ENCODE measurements around the gene ANKRD36C.
"Not testable (repeated sequence)": the region's sequence is repeated elsewhere in the genome, so short reads cannot be mapped to it uniquely, and the experiment has no call there.

Gene ANKRD36C

DNA sequence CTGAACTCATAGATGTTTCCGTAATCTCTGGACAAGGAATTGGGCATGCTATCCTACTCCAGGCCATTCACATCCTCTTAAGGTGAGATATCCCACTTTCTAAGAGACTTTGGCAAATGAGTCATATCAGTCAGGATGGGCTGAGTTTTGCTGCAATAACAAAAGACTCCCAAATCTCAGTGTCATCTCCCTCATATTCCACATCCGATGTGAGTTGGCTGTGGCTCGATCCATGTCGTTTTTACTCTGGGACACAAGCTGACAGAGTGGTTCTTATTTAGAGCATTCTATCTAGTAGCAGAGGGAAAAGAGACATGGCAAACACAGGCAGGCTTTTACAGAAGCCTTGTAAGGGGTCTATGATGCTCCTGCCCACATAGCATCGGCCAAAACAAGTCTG is 14.6 kb upstream of the ANKRD36C start:
- DNase-seq (ENCODE audit: low read depth): not testable (repeated sequence)

DNA sequence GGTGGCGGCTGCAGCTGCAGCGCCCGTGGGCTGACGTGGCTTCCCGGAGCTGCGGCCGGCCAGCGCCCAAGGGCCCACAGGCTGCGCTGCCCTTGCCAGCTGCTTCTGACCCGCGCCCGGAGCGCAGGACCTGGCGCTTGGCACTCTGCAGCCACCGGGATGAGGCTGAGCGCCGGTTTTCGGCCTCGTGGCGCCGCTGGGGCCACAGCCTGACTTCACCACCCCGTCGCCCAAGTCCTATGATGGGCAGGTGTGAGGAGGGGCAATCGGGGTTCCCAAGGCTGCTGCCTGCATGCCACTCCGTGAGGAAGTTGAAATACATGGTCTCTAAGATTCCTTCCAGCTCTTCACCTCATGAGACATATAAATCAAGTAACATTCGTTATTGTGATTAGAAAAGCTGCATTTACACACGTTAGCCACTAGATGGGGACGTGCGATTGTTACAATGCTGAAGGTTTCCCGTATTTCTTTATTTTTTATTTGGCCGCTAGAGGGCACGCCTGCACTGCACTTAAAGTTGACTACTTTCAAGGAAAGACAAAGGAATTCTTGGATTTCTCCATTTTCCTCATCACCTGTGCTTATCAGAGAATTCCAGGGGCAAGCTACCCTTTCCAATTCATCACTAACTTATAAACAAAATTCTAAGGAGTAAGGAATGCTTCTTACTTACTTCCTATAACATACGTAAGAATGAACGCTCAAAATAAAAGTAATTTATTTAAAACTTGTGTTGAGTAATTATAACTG is 1.1 kb upstream of the ANKRD36C start:
- not testable (repeated sequence) for DNase-seq (ENCODE audit: low read depth)

- DNase-seq (ENCODE audit: low read depth): not testable (repeated sequence)
Observed at GRCh38 chr2:95992102-95992501, 478 bp upstream of the ANKRD36C start.

- DNase-seq (ENCODE audit: low read depth): not testable (repeated sequence)
Observed at GRCh38 chr2:95990884-95991283, 740 bp downstream of the ANKRD36C start.

DNA sequence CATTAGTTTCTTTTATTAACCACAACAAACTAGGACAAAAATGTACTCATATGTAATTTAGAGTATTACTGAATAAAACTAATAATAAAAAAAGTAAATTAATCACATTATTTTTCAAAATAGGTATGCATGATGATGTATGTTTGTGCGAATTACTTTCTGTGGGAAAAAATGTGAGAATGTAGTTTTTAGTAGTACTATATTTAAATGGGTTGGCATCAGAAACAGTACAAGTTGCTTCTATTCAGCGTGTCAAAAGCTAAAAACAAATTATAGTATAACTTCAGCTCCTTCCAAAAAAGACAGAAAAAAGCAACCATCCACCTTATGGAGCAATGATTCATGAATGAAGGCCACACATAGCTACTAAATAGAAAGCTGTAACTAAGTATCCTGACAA is 40.0 kb downstream of the ANKRD36C start:
- not testable (repeated sequence) for DNase-seq (ENCODE audit: low read depth)

GRCh38 chr2:95948039-95948438 is 43.6 kb downstream of the ANKRD36C start:
- DNase-seq (ENCODE audit: low read depth): not testable (repeated sequence)

DNA sequence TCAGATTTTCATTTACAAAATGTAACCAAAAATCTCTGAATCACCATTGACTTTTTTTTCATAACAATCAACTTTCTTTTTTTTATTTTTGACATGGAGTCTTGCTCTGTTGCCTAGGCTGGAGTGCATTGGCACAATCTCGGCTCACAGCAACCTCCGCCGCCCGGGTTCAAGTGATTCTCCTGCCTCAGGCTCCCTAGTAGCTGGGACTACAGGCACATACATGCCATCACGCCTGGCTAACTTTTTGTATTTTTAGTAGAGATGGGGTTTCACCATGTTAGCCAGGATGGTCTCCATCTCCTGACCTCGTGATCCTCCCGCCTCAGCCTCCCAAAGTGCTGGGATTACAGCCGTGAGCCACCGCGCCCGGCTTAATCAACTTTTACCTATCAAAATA is 51.7 kb downstream of the ANKRD36C start:
- not testable (repeated sequence) for DNase-seq (ENCODE audit: low read depth)

- DNase-seq (ENCODE audit: low read depth): not testable (repeated sequence)
Observed at GRCh38 chr2:95930740-95931139, 60.9 kb downstream of the ANKRD36C start.

DNA sequence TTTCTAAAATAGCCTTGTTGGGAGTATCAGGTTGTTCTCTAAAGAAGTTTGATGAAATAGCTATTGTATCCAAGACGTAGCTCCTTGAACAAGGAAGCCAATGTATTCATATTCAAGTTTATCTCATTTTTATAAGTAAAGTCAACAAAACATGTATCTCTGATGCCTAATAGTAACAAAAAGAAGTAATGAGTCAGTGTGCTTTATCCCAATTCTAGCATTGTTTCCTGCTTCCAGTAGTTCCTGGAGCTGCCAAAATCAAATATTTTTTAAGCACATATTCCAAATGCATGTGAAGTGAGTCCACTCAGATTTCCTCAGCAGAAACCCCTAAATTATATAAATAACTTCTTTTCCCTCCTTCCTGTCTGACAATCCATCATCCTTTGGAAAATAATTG is 74.6 kb downstream of the ANKRD36C start:
- not testable (repeated sequence) for DNase-seq (ENCODE audit: low read depth)

DNA sequence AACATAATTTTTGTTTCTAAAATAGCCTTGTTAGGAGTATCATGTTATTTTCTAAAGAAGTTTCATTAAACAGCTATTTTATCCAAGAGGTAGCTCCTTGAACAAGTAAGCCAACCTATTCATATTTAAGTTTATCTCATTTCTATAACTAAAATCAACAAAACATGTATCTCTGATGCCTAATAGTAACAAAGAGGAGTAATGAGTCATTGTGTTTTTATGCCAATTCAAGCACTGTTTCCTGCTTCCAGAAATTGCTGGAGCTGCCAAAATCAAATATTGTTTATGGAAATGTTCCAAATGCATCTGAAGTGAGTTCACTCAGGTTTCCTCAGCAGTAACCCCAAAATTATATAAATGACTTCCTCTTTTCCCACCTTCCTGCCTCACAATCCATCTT is 76.5 kb downstream of the ANKRD36C start:
- DNase-seq (ENCODE audit: low read depth): not testable (repeated sequence)

GRCh38 chr2:95911431-95911830 is 80.2 kb downstream of the ANKRD36C start:
- not testable (repeated sequence) for DNase-seq (ENCODE audit: low read depth)

DNA sequence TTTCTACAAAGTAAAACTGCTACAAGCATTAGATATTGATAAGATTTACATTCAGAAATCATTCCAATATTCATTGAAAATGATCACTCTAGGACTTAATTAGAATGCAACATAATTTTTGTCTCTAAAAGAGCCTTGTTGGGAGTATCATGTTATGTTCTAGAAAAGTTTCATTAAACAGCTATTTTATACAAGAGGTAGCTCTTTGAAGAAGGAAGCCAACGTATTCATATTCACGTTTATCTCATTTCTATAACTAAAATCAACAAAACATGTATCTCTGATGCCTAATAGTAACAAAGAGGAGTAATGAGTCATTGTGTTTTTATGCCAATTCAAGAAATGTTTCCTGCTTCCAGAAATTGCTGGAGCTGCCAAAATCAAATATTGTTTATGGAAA is 97.2 kb downstream of the ANKRD36C start:
- DNase-seq (ENCODE audit: low read depth): not testable (repeated sequence)

GRCh38 chr2:95867929-95868328 is 123.7 kb downstream of the ANKRD36C start:
- DNase-seq (ENCODE audit: low read depth): not testable (repeated sequence)

DNA sequence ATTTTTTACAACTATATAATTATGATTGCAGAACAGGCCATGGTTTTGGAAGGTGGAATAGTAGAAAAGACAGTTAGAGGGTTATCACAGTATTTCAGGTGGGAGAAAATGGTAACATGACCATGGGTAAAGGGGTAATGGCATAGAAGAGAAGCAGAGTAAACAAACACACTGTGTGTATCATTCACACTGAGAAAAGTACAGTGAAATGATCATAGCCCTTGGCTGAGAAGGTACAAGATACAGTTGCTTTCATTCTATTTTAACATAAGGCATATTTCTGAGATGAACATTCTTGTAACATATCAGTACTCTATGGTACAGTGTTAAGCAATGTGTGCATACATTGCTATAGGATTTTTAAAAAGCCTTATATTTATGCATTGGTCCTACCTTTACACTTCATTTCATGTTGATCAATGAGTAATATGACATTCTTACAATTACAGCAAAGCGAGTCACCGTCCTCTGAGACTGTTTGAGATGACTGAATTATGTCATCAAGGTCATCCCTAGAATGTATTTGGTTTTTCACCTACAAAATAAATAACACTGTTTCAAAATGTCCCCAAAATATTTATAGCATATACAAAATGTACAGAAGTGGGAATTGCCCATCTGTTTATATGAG is 124.5 kb downstream of the ANKRD36C start:
- not testable (repeated sequence) for DNase-seq (ENCODE audit: low read depth)

DNA sequence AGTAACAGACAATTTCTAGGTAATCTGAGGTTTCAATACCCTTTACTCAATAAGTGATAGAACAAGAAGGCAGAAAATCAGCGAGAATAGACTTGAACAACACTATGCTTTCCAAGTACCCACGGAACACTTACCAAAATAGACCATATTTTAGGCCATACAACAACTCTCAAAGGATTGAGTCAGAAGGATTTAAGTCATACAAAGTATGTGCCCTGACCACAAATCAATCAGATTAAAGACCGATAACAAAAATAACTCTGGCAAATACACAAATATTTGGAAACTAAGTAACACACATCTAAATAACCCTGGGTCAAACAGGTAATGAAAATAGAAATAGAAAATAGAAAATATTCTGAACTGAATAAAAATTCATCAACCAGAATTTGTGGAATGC is 129.5 kb downstream of the ANKRD36C start:
- DNase-seq (ENCODE audit: low read depth): not testable (repeated sequence)

DNA sequence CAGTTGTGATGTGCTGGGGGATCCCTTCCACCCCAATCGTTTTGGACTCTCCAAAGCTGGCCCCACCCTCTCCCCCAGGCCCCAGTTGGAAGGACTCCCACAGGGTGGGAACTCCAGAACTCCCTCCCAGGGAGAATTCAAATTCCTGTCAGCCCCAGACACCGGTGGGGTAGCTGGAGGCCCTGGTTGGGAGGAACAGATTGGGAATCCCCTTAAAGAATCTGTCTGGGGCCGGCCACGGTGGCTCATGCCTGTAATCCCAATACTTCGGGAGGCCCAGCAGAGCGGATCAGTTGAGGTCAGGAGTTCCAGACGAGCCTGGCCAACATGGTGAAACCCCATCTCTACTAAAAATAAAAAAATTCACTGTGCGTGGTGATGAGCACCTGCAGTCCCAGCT is 155.5 kb downstream of the ANKRD36C start:
- no peak for DNase-seq (ENCODE audit: low read depth)

DNA sequence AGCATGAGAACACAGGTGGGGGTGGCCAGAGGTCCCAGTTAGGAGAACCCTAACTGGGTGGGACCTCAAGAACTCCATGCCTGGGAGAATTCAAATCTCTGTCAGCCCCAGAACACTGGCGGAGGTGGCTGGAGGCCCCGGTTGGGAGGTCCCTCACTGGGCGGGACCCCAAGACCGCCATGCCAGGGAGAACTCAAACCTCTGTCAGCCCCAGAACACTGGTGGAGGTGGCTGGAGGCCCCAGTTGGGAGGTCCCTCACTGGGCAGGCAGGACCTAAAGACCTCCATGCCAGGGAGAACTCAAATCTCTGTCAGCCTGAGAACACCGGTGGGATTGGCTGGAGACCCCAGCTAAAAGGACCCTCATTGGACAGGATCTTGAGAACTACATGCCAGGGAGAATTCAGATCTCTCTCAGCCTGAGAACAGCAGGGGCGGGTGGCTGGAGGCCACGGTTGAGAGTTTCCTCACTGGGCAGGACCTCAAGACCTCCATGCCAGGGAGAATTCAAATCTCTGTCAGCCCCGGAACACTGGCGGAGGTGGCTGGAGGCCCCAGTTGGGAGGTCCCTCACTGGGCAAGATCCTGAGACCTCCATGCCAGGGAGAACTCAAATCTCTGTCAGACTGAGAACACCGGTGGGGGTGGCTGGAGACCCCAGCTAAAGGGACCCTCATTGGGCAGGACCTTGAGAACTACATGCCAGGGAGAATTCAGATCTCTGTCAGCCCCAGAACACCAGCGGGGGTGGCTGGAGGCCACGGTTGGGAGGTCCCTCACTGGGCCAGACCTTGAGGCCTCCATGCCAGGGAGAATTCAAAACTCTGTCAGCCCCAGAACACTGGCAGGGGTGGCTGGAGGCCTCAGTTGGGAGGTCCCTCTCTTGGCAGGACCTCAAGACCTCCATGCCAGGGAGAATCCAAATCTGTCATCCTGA is 157.3 kb downstream of the ANKRD36C start:
- DNase-seq (ENCODE audit: low read depth): not testable (repeated sequence)

- not testable (repeated sequence) for DNase-seq (ENCODE audit: low read depth)
Observed at GRCh38 chr2:95824218-95824617, 167.4 kb downstream of the ANKRD36C start.

DNA sequence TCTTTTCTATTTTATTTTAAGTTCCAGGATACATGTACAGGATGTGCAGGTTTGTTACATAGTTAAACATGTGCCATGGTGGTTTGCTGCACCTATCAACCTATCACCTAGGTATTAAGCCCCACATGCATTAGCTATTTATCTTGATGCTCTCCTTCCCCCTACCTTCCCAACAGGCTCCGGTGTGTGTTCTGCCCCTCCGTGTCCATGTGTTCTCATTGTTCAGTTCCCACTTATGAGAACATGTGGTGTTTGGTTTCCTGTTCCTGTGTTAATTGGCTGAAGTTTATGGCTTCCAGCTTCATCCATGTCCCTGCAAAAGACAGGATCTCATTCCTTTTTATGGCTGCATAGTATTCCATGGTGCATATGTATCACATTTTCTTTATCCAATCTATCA is 174.1 kb downstream of the ANKRD36C start:
- not testable (repeated sequence) for DNase-seq (ENCODE audit: low read depth)

DNA sequence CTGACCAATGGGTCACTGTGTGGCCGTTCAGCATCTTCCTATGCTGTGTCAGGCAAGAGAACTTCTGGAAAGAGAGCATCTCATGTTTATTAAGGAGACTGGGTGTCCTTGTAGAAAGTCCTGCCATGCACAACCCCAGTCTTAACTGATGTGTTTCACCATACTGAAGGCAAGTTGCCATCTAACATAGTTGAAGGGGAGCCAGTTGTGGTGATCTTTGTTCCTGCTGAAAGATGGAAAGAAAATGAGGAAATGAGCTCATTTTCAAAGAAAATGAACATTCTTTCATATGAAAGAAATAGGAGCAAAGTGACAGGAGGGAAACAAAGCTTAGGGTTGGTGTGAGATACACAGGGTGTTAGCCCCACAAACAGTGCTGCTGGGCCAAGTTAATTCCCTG is 178.3 kb downstream of the ANKRD36C start:
- DNase-seq (ENCODE audit: low read depth): not testable (repeated sequence)

DNA sequence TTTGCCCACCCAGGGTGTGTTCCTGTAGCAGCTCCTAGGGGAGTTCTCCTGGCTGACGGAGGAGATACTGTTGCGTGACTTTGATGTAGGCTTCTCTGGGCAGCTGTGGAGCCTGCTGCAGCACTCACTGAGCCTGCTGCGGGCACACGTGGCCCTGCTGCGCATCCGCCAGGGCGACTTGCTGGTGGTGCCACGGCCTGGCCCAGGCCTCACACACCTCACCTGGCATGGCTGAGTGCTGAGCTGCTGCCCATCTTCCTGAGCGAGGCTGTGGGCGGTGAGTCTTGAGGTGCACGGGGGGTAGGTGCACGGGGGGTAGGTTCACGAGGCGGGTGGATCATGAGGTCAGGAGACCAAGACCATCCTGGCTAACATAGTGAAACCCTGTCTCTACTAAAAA is 191.7 kb downstream of the ANKRD36C start:
- no peak for DNase-seq (ENCODE audit: low read depth)

DNA sequence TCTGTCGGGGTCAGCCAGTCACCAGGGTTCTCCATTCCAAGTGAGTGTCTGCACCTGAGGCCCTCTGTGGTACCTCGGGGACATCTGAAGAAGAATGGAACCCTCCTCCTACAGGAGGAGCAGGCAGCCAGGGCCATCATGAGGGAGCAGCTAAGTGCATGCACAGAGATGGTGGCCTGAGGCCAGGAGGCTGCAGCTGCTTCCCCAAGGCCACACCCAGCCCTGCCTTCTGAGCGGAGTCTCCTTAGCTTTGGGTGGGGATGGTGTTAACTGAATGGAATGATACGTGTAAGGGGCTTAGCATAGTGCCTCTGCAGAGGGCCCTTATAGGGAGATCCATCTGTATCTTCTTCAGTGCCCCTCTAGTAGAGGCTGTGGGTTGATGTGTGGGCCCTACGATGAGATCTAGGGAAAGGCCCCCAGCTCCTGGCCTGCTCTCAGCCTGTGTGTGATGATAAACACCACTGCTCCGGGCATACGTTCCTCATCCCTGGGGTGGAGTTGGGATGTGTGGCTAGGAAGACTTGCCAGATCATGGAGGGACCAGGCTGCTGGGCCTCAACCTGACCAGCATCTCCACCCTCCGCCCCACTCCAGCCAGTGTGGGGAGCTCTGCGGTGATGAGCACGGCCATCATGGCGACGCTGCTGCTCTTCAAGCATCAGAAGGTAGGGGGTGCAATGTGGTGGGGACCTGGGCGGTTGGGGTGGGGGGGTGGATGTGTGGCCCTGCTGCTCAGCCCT is 192.3 kb downstream of the ANKRD36C start:
- DNase-seq (ENCODE audit: low read depth): not testable (repeated sequence)
